ENCODE measurements around the gene RNF167. TPM values are rescaled to one million over a fixed set of nuclear protein-coding genes. Genes with fewer than 3 reads are reported as not detected.

RNF167 gene
- total and polyA plus RNA-seq, 2 of the 13 experiments (the other 11 are each of a cell fraction or from before 2014, with no cell fraction given), result 44.1 to 45.4 TPM

- Histone ChIP-seq H4K20me1 (ENCODE audit: insufficient read depth, low read length) (no peaks in the 10 kb centered on the region), H2AFZ (ENCODE audit: low read length) (no peak overlapping the region), H3K4me1 (ENCODE audit: insufficient read depth, low read length) (peaks cover 19% of the 10 kb centered on the region), H3K4me3 (replicated peaks in 1 of 3; ENCODE audit: insufficient read depth in 1 of 3, low read depth in 2 of 3, low read length in 3 of 3) (no peak overlapping the region), H3K36me3 (replicated peaks in 1 of 2; ENCODE audit: control insufficient read depth in 1 of 2, insufficient read depth in 2 of 2, low read length in 2 of 2) (peaks cover 0 to 13% of the 10 kb centered on the region in 2 experiments; a peak in 3 of 5 replicates), H3K9me3 (ENCODE audit: low read length) (no peaks in the 10 kb centered on the region), H3K79me2 (ENCODE audit: insufficient read depth, low read length) (peaks cover 8% of the 10 kb centered on the region), H3K27me3 (ENCODE audit: control insufficient read depth in 1 of 2, insufficient read depth in 2 of 2, low read length in 2 of 2) (no peaks in the 10 kb centered on the region), H3K4me2 (ENCODE audit: low read depth, low read length) (peak overlapping the region; percentile 69), H3K27ac (ENCODE audit: extremely low read length, insufficient read depth, low read length) (no peak overlapping the region), H3K9ac (ENCODE audit: insufficient read depth, low read depth, low read length) (no peak overlapping the region)
- intact Hi-C loops (cut with micrococcal nuclease; ENCODE audit: unreplicated experiment) (loop anchor here (1.0 kb wide), 1 partner anchor 24 kb away; no protein-coding TSS in a partner anchor), in situ Hi-C loops (cut with HindIII; ENCODE audit: extremely low pct_ligation_motif_present, low pct_unique_long_range_greater_than_20kb) (no loop called here)
- POLR2A ChIA-PET, result interaction anchor here (0.8 to 1.5 kb wide), 5 partner anchors 14 to 34 kb away, joined by 3 to 11 read pairs (median 4); partner anchors contain the start of genes ENO3, PFN1 and SPAG7
- FAIRE-seq (no peak), DNase-seq (ENCODE audit: low spot score) (no peak), ATAC-seq (no peak)
- WGBS (ENCODE audit: low lambda C conversion rate), result 82% methylated on average over 12 of the region's 16 CpGs
- no TSS peak for BruUV-seq (replicated peaks)
- CTCF ChIA-PET (ENCODE audit: low intra/inter-chr PET ratio, low total read pairs), result interaction anchor here (2.0 kb wide), 1 partner anchor 24 kb away, joined by 10 read pairs; no protein-coding TSS in a partner anchor
- TF ChIP-seq ZNF570 (CRISPR knock-in tag; IDR thresholded peaks at IDR 0.05; ENCODE audit: borderline replicate concordance) (no peak), NRL (CRISPR knock-in tag; IDR thresholded peaks at IDR 0.05; ENCODE audit: borderline replicate concordance) (no peak), SOX6 (IDR thresholded peaks at IDR 0.05) (no peak), SOX6 (CRISPR knock-in tag; IDR thresholded peaks at IDR 0.05) (no peak), MIER2 (CRISPR knock-in tag; IDR thresholded peaks at IDR 0.05) (no peak), DDIT3 (CRISPR knock-in tag; IDR thresholded peaks at IDR 0.05) (no peak), ZNF407 (CRISPR knock-in tag; IDR thresholded peaks at IDR 0.05; ENCODE audit: not compliant biosample characterization) (no peak)
- TF ChIP-seq, protein P1, sequence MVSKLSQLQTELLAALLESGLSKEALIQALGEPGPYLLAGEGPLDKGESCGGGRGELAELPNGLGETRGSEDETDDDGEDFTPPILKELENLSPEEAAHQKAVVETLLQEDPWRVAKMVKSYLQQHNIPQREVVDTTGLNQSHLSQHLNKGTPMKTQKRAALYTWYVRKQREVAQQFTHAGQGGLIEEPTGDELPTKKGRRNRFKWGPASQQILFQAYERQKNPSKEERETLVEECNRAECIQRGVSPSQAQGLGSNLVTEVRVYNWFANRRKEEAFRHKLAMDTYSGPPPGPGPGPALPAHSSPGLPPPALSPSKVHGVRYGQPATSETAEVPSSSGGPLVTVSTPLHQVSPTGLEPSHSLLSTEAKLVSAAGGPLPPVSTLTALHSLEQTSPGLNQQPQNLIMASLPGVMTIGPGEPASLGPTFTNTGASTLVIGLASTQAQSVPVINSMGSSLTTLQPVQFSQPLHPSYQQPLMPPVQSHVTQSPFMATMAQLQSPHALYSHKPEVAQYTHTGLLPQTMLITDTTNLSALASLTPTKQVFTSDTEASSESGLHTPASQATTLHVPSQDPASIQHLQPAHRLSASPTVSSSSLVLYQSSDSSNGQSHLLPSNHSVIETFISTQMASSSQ (IDR thresholded peaks at IDR 0.05; ENCODE audit: low read depth), result no peak
- TF ChIP-seq, protein P1 (CRISPR knock-in tag; IDR thresholded peaks at IDR 0.05; ENCODE audit: borderline replicate concordance), result no peak
- TF ChIP-seq, protein P2, sequence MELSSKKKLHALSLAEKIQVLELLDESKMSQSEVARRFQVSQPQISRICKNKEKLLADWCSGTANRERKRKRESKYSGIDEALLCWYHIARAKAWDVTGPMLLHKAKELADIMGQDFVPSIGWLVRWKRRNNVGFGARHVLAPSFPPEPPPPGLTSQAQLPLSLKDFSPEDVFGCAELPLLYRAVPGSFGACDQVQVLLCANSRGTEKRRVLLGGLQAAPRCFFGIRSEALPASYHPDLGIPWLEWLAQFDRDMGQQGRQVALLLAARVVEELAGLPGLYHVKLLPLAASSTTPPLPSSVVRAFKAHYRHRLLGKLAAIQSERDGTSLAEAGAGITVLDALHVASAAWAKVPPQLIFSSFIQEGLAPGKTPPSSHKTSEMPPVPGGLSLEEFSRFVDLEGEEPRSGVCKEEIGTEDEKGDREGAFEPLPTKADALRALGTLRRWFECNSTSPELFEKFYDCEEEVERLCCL (CRISPR knock-in tag; IDR thresholded peaks at IDR 0.05; ENCODE audit: borderline replicate concordance), result no peak
These were observed 6.4 kb upstream of the RNF167 start for GRCh38 chr17:4933646-4934045.

All from HepG2 (cell line).